B cell (primary cell): ENCODE results near the gene CSMD2. TPM values are rescaled to one million over a fixed set of nuclear protein-coding genes. Genes with fewer than 3 reads are reported as not detected.

Experiments
- ATAC-seq: fragments of 200-7000 bp; cut with Tn5 transposase; one replicate; pipeline ENCODE4 v1.10.0; 2021; ENCODE audit warnings: low read depth, mild to moderate bottlenecking, moderate number of reproducible peaks, moderate library complexity
- CTCF ChIA-PET: fragments of 350-600 bp; sonication (Branson Sonifier 250); formaldehyde crosslinking; loops from one replicate; lab custom pipeline; 2021; ENCODE audit warnings: antibody characterized with exemption, inconsistent platforms; lab: Charles Lee
- POLR2A ChIA-PET: fragments of 350-600 bp; sonication (Branson Sonifier 250); formaldehyde crosslinking; loops from one replicate; lab custom pipeline; 2021; ENCODE audit warnings: antibody characterized with exemption; lab: Charles Lee
- DNase-seq: peaks from one replicate; pipeline ENCODE4 v3.0.0; 2013
- H2AFZ ChIP-seq: 2 replicates; pipeline ENCODE4 v1.6.1; 2012; ENCODE audit warnings: mild to moderate bottlenecking, low read depth, low read length; ENCODE audit not compliant: insufficient read depth, poor library complexity, severe bottlenecking
- H3K27ac ChIP-seq, 2 donors: 1 replicate in 1 of 2; 2 replicates in 1 of 2; pipeline ENCODE4 v1.5.1; 2012 to 2013; ENCODE audit warnings: low read length in 2 of 2, mild to moderate bottlenecking in 2 of 2, moderate library complexity in 1 of 2
- H3K27me3 ChIP-seq, 4 experiments: fragments of 200-600 bp in 1 of 4; sonication (generic) in 1 of 4; replicated peaks in 1 of 4; 1 replicate in 2 of 4; 2 replicates in 2 of 4; pipeline versions ENCODE4 v1.6.1 to v1.7.0; 2013 to 2016; ENCODE audit warnings: low read length in 3 of 4, mild to moderate bottlenecking in 2 of 4, mixed read lengths in 1 of 4, moderate library complexity in 1 of 4; ENCODE audit not compliant: insufficient read depth in 4 of 4, control insufficient read depth in 3 of 4; ENCODE audit errors: control extremely low read depth in 1 of 4
- H3K36me3 ChIP-seq, 2 experiments: replicated peaks in 1 of 2; 1 replicate in 1 of 2; 2 replicates in 1 of 2; pipeline versions ENCODE4 v1.6.1 to v1.7.1; 2013; ENCODE audit warnings: low read length in 1 of 2; ENCODE audit not compliant: insufficient read depth in 2 of 2, control insufficient read depth in 1 of 2; ENCODE audit errors: control extremely low read depth in 1 of 2, extremely low read depth in 1 of 2
- H3K4me1 ChIP-seq, 2 donors: fragments of 200-600 bp in 1 of 2; sonication (generic) in 1 of 2; 1 replicate in 1 of 2; 2 replicates in 1 of 2; pipeline versions ENCODE4 v1.5.1 to v1.6.1; 2013 to 2017; ENCODE audit warnings: low read length in 2 of 2; ENCODE audit not compliant: control insufficient read depth in 2 of 2, insufficient read depth in 2 of 2
- H3K4me2 ChIP-seq: replicated peaks from 2 replicates; pipeline ENCODE3; 2012; ENCODE audit warnings: mild to moderate bottlenecking, low read depth, low read length; ENCODE audit not compliant: poor library complexity, severe bottlenecking
- H3K4me3 ChIP-seq, 5 experiments: fragments of 200-600 bp in 1 of 5; sonication (generic) in 1 of 5; 1 replicate in 3 of 5; 2 replicates in 2 of 5; pipeline versions ENCODE4 v1.5.1 to v1.7.0; 2011 to 2016; ENCODE audit warnings: low read length in 4 of 5, mild to moderate bottlenecking in 4 of 5, low read depth in 2 of 5, control low read depth in 1 of 5, moderate library complexity in 1 of 5; ENCODE audit not compliant: insufficient read depth in 1 of 5; ENCODE audit errors: control extremely low read depth in 1 of 5, extremely low read depth in 1 of 5
- H3K79me2 ChIP-seq: fragments of 200-600 bp; sonication (generic); one replicate; pipeline ENCODE4 v1.6.0; 2016; ENCODE audit warnings: low read length; ENCODE audit not compliant: control insufficient read depth, insufficient read depth
- H3K9ac ChIP-seq: fragments of 200-600 bp; sonication (generic); 2 replicates; pipeline ENCODE4 v1.6.1; 2017; ENCODE audit warnings: mild to moderate bottlenecking, low read length, moderate library complexity
- H3K9me3 ChIP-seq, 3 donors: one replicate each; pipeline versions ENCODE4 v1.6.1 to v1.7.1; 2013; ENCODE audit warnings: low read length in 2 of 3; ENCODE audit not compliant: control insufficient read depth in 2 of 3, insufficient read depth in 1 of 3; ENCODE audit errors: control extremely low read depth in 1 of 3
- H4K20me1 ChIP-seq: 2 replicates; pipeline ENCODE4 v1.6.0; 2012; ENCODE audit warnings: mild to moderate bottlenecking, low read length; ENCODE audit not compliant: insufficient read depth, control insufficient read depth, poor library complexity, severe bottlenecking
- H3K27ac Mint-ChIP-seq: one replicate; pipeline ENCODE4 v1.8.0; 2021; ENCODE audit warnings: mixed read lengths
- H3K27me3 Mint-ChIP-seq: one replicate; pipeline ENCODE4 v1.8.0; 2021; ENCODE audit warnings: mixed read lengths
- H3K4me1 Mint-ChIP-seq: one replicate; pipeline ENCODE4 v1.8.0; 2021; ENCODE audit warnings: mixed read lengths
- H3K4me3 Mint-ChIP-seq: one replicate; pipeline ENCODE4 v1.8.0; 2021; ENCODE audit warnings: mixed read lengths
- H3K9me3 Mint-ChIP-seq: one replicate; pipeline ENCODE4 v1.8.0; 2022; ENCODE audit warnings: mixed read lengths; ENCODE audit not compliant: insufficient read depth
- CTCF ChIP-seq: fragments of 200-600 bp; IDR thresholded peaks from one replicate; pipeline ENCODE4 v1.8.0; 2022; ENCODE audit warnings: antibody characterized with exemption, mild to moderate bottlenecking
- EZH2 ChIP-seq: IDR thresholded peaks from 2 replicates; pipeline ENCODE4 v1.6.1; 2012; ENCODE audit warnings: borderline replicate concordance, low read depth, mild to moderate bottlenecking, moderate library complexity, low read length; ENCODE audit not compliant: insufficient read depth, poor library complexity, severe bottlenecking
- WGBS: methylation state at CpG from one replicate; pipeline ENCODE4 v1.1.5; 2013; ENCODE audit warnings: missing lambda C conversion rate; ENCODE audit not compliant: insufficient coverage; 5-methylcytosine and 5-hydroxymethylcytosine counted together
- intact Hi-C: fragments of 100-400 bp; cut with micrococcal nuclease; formaldehyde crosslinking; loops from one replicate; pipeline ENCODE4 v1.10.0; 2022
- polyA plus RNA-seq: library from polyadenylated mRNA; depleted of rRNA; stranded (reverse); fragments of >200 nt; gene quantifications from 2 replicates; pipeline ENCODE4 v1.2.3, GENCODE V29; 2012
- total RNA-seq, 2 donors: library from RNA; stranded (reverse); fragments of 120-200 nt in 1 of 2; gene quantifications; 1 replicate in 1 of 2; 2 replicates in 1 of 2; pipeline versions ENCODE4 v1.2.3 to v1.2.4, GENCODE V29; 2013 to 2022

Gene CSMD2
- total and polyA plus RNA-seq, 2 donors (not counting 1 experiment from before 2014, with no cell fraction given): not detected

DNA sequence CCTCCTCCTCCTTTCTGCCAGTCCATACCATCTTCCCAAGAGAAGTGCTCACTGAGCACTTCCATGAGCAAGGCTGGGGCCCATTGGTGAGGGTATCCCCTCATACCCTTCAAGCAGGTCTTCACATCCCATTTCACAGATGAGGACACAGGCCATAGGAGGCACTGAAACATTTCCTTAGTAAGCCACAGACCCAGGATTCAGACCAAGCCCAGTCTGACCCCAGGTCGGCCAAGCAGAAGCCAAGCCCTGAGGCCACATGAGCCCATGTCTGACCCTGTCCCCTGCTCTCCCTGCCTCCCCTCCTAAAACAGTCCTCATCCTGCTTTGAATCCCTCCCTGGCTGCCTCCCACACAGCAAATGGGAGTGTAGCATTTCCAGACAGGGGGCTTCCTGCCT lies 546.4 kb downstream of the CSMD2 start:
- DNase-seq: no peak
- 100% methylated on average over 1 of the region's 1 CpG for WGBS
- Histone ChIP-seq H2AFZ (no peak overlapping the region), H3K9me3 (no peaks in the 10 kb centered on the region), H3K4me3 (no peak overlapping the region), H3K4me2 (no peak overlapping the region), H3K9ac (no peak overlapping the region), H3K4me1 (no peaks in the 10 kb centered on the region), H3K79me2 (no peaks in the 10 kb centered on the region), H3K36me3 (no peaks in the 10 kb centered on the region), H3K27me3 (peaks cover 0 to 2% (median 0%) of the 10 kb centered on the region in 4 experiments), H4K20me1 (no peaks in the 10 kb centered on the region), H3K27ac (no peak overlapping the region)
- no peak for ATAC-seq
- TF ChIP-seq EZH2 (no peak), CTCF (no peak)
- ChIA-PET CTCF (interaction anchor here (1.5 kb wide), 1 partner anchor 15 kb away, joined by 4 read pairs; no protein-coding TSS in a partner anchor), POLR2A (no interaction called here)
- H3K27ac Mint-ChIP-seq: no peak overlapping the region
- intact Hi-C loops: no loop called here
- H3K9me3 Mint-ChIP-seq: no peaks in the 10 kb centered on the region
- no peaks in the 10 kb centered on the region for H3K4me1 Mint-ChIP-seq
- no peak overlapping the region for H3K4me3 Mint-ChIP-seq
- H3K27me3 Mint-ChIP-seq: peaks cover 36% of the 10 kb centered on the region

GRCh38 chr1:33617451-33617850 lies 547.6 kb downstream of the CSMD2 start:
- no peak overlapping the region for H2AFZ ChIP-seq
- Mint-ChIP-seq H3K4me1 (no peaks in the 10 kb centered on the region), H3K9me3 (no peaks in the 10 kb centered on the region), H3K27me3 (peaks cover 37% of the 10 kb centered on the region), H3K4me3 (no peak overlapping the region), H3K27ac (no peak overlapping the region)
- no peak overlapping the region for H3K4me3 ChIP-seq
- no peak for DNase-seq
- H3K9me3 ChIP-seq: no peaks in the 10 kb centered on the region
- no peak overlapping the region for H3K9ac ChIP-seq
- no peak overlapping the region for H3K4me2 ChIP-seq
- H3K4me1 ChIP-seq: no peaks in the 10 kb centered on the region
- H4K20me1 ChIP-seq: no peaks in the 10 kb centered on the region
- 72% methylated on average over 5 of the region's 9 CpGs for WGBS
- no peak overlapping the region for H3K27ac ChIP-seq
- POLR2A ChIA-PET: no interaction called here
- CTCF ChIA-PET: interaction anchor here (1.5 kb wide), 1 partner anchor 16 kb away, joined by 4 read pairs; no protein-coding TSS in a partner anchor
- intact Hi-C loops: no loop called here
- ATAC-seq: no peak
- H3K36me3 ChIP-seq: no peaks in the 10 kb centered on the region
- H3K79me2 ChIP-seq: no peaks in the 10 kb centered on the region
- TF ChIP-seq EZH2 (no peak), CTCF (no peak)
- H3K27me3 ChIP-seq: peaks cover 0 to 6% (median 0%) of the 10 kb centered on the region in 4 experiments
